CD4-positive, alpha-beta T cell treated with Interferon gamma for 1 hour (primary cell): ENCODE measurements around the gene EVA1A.

Source experiments
- DNase-seq: peaks from one replicate; pipeline ENCODE4 v3.0.0-alpha.2; 2020

The EVA1A gene, protein sequence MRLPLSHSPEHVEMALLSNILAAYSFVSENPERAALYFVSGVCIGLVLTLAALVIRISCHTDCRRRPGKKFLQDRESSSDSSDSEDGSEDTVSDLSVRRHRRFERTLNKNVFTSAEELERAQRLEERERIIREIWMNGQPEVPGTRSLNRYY

GRCh38 chr2:75560768-75561565, at the start of gene EVA1A:
TSS of gene EVA1A (minus strand) at chr2:75560939. CDS start at chr2:75518140, 42,799 bp downstream.
- no peak for DNase-seq

- DNase-seq, result no peak
Measured at GRCh38 chr2:75609937-75610508, 49.3 kb upstream of the EVA1A start.

- no peak for DNase-seq
Measured at GRCh38 chr2:75609334-75609689, 48.6 kb upstream of the EVA1A start.

- peak; percentile 7 for DNase-seq
Measured at GRCh38 chr2:75608684-75609333, 48.1 kb upstream of the EVA1A start.

- DNase-seq, result no peak
Measured at GRCh38 chr2:75607988-75608683, 47.4 kb upstream of the EVA1A start.

DNA sequence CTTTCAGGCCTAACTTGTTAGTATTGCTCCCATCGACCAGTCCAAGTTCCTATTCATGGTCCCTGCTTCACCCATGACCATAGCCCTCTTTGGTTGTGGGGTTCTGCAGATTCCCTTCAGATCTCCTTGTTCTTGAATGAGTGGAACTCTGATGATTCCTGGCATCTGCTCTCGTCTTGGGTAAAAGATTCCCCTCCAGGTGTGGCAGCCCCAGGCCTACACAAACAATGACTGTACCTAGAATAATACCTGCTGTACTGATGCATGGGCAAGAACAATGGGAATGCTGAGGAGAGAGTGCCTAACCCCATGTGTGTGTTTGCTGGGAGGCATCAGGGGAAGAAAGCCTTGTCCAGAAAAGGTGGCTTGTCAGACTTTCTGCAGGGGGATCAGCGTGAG, 46.7 kb upstream of the EVA1A start:
- DNase-seq, result no peak

GRCh38 chr2:75606761-75607399, 46.1 kb upstream of the EVA1A start:
- DNase-seq, result no peak

GRCh38 chr2:75605770-75606529, 45.2 kb upstream of the EVA1A start:
- no peak for DNase-seq

DNA sequence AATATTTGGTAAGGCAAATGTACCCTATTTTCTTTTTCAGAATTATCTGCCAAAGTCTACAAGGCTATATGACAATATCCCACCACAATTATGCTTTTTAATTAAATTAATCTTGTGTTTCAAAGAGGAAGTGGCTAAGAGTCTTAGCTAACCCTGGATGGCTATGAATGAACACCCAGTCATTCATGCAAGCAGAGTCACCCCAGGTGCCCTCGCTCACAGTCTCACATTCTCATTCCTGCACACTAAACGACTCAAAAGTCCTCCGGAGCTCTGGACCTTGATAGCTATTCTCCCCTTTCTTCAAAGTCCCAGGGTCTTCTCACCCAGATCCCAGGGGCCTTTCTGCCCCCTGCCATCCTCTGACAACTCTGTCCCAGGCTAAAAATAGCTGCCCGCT, 43.7 kb upstream of the EVA1A start:
- DNase-seq, result no peak

- DNase-seq, result no peak
Measured at GRCh38 chr2:75603477-75603876, 42.7 kb upstream of the EVA1A start.

GRCh38 chr2:75602724-75603342, 42.1 kb upstream of the EVA1A start:
- DNase-seq, result no peak

DNA sequence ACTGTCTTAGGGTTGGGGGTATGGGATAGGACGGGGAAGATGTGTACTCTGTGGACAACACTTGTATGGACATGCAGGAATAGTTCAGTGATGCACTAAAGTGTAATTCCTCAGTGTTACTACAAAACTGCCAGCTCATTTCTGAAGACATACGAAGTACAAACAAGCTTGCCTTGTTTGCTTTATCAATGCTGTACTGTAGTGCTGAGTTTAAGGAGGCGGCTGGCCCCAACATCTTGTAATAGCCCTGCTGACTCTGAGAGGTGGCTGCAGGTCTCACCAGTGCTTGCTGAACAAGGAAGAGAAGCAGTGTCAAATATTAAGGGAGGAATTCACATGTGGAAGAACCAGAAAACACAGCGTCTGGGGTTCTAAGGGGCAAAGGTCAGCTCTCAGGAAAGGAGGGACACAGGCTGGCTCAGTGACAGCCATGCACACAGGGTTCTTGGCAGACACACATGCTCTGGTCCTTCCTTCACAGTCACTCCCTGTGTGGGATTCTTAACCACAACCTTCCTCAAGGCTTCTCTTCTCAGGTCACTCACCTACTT, 39.8 kb upstream of the EVA1A start:
- no peak for DNase-seq

GRCh38 chr2:75598589-75599155, 37.9 kb upstream of the EVA1A start:
- no peak for DNase-seq

- no peak for DNase-seq
Measured at GRCh38 chr2:75597949-75598348, 37.2 kb upstream of the EVA1A start.

- DNase-seq, result no peak
Measured at GRCh38 chr2:75596784-75597183, 36.0 kb upstream of the EVA1A start.

DNA sequence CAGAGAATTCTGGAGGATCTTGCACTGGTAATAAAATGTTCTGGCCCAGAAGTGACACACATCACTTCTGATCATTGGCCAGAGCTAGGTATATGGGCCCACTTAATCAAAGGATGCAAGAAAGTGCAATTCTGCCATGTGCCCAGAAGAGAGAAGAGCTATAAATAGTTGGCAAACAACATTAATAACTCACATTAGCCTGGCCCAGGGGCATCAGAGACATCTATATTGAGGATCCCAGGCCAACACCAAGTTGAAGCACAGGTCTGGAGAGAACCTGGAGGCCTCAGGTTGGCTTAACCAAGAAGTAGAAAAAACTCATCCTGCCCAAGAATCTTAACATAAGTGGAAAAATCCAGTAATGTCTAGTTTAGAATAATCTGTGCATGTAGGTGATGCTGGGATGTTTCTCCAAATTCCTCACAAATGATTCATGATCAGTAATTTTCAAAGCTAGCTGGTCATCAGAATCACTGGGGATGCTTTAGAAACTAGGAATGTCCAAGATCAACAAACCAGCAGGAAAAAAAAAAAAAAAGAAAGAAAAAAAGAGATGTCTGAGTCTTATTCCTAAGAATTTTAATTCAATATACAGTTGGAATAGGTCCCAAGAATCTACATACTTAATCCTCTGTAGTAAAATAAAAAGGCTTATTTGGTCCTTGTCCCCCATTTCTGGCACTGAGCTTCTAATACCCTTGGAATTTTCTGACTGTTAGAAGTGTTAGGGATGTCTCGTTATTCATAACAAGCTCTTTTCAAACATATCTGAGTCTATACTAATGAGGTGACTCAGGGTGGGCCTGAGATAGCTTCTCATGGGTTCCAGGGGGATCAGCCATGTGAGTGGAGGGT, 35.0 kb upstream of the EVA1A start:
- DNase-seq, result no peak

DNA sequence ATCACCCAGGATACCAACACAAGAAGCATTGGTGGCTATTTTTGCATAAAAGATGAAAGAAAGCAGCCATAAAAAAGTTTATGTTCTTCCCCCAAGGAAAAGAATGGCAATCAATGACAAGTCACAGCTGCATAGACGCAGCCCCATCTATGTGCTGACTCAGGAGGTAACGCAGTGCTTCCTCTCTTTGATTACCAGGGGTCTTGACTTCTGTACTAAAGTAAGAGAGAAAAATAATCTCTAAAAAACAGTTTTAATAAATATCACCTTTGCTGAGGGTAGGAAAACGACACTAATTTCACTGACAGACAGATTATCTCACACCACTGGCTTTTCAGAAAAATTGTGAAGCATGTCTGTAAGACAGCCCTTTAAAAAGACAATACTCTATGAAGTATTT, 33.9 kb upstream of the EVA1A start:
- DNase-seq, result no peak

GRCh38 chr2:75592888-75593287, 32.1 kb upstream of the EVA1A start:
- DNase-seq, result no peak

DNA sequence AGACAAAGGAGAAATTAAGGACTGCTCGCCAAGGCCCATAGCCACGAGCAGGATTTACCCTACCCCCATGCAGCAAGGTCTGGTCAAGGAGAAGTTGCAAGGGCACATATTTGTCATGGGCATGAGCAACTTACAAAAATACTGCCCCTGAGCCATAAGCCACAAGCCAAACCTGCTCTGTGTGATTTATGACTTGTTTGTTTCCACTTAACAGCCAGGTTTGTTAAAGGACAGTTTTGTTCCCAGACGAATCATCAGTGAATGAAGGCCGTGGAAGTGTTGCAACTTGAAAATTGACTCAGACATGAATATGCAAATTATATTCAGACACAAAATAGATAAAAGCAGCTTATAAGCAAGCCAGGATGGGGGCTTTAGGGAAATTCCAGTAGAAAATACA, 31.3 kb upstream of the EVA1A start:
- no peak for DNase-seq
